Liver (tissue), 3 donors: ENCODE measurements around the gene TIAM2.

Experiments
- EGR1 ChIP-seq, 2 donors: IDR thresholded peaks; 2 replicates each; pipeline ENCODE4 v1.6.1; 2016 to 2018; ENCODE audit warnings: antibody characterized with exemption in 2 of 2, low read depth in 2 of 2
- GABPA ChIP-seq, 2 donors: IDR thresholded peaks in 1 of 2; conservative IDR thresholded peaks in 1 of 2; 2 replicates each; pipeline ENCODE4 v1.6.1; 2016; ENCODE audit warnings: antibody characterized with exemption in 2 of 2, mild to moderate bottlenecking in 1 of 2, moderate library complexity in 1 of 2
- NR2F2 ChIP-seq: IDR thresholded peaks from 2 replicates; pipeline ENCODE4 v1.6.1; 2016; ENCODE audit warnings: antibody characterized with exemption
- RAD21 ChIP-seq, 2 donors: IDR thresholded peaks; 2 replicates each; pipeline ENCODE4 v1.6.1; 2016; ENCODE audit warnings: antibody characterized with exemption in 2 of 2, mild to moderate bottlenecking in 2 of 2
- RXRA ChIP-seq, 2 donors: IDR thresholded peaks; 2 replicates each; pipeline ENCODE4 v1.6.1; 2017 to 2018; ENCODE audit warnings: antibody characterized with exemption in 2 of 2, mild to moderate bottlenecking in 1 of 2
- SP1 ChIP-seq: IDR thresholded peaks from 2 replicates; pipeline ENCODE4 v1.6.1; 2018; ENCODE audit warnings: antibody characterized with exemption, mild to moderate bottlenecking
- TAF1 ChIP-seq: conservative IDR thresholded peaks from 2 replicates; pipeline ENCODE4 v1.6.1; 2016; ENCODE audit warnings: antibody characterized with exemption, mild to moderate bottlenecking
- YY1 ChIP-seq: IDR thresholded peaks from 2 replicates; pipeline ENCODE4 v1.6.1; 2016; ENCODE audit warnings: antibody characterized with exemption, mild to moderate bottlenecking
- TF ChIP-seq, protein P1 (sequence below): fragments of 150-350 bp; IDR thresholded peaks from 2 replicates; pipeline ENCODE4 v1.5.1; 2017; ENCODE audit warnings: improper control_type of control experiment, low read depth, low read length; ENCODE audit not compliant: missing input control
- TF ChIP-seq, protein P2 (sequence below): IDR thresholded peaks from 2 replicates; pipeline ENCODE4 v1.6.1; 2016; ENCODE audit warnings: antibody characterized with exemption
- TF ChIP-seq, protein P3 (sequence below): IDR thresholded peaks from 2 replicates; pipeline ENCODE4 v1.6.1; 2016; ENCODE audit warnings: antibody characterized with exemption, mild to moderate bottlenecking
- donor health status: healthy.
- donor health status: healthy.

DNA sequence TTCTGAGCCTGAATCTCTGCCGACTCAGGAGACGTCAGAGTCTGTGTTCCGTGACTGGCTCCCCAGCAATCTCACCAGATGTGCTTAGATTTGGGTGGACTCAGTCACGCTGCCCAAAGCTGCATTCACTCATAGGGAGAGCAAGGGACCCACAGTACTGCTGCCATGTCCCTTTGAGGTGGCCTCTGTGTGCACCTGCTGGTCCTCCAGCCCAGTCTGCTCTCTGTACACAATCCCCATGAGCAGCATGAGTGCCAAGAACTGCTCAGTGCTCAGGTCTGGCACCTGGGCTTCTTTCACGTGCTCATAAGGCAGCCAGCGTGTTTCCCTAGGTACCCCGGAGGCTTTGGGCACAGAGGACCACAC lies 44.2 kb upstream of the TIAM2 start:
- TF ChIP-seq, protein P1, sequence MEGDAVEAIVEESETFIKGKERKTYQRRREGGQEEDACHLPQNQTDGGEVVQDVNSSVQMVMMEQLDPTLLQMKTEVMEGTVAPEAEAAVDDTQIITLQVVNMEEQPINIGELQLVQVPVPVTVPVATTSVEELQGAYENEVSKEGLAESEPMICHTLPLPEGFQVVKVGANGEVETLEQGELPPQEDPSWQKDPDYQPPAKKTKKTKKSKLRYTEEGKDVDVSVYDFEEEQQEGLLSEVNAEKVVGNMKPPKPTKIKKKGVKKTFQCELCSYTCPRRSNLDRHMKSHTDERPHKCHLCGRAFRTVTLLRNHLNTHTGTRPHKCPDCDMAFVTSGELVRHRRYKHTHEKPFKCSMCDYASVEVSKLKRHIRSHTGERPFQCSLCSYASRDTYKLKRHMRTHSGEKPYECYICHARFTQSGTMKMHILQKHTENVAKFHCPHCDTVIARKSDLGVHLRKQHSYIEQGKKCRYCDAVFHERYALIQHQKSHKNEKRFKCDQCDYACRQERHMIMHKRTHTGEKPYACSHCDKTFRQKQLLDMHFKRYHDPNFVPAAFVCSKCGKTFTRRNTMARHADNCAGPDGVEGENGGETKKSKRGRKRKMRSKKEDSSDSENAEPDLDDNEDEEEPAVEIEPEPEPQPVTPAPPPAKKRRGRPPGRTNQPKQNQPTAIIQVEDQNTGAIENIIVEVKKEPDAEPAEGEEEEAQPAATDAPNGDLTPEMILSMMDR, result no peak
- TF ChIP-seq, protein P2, sequence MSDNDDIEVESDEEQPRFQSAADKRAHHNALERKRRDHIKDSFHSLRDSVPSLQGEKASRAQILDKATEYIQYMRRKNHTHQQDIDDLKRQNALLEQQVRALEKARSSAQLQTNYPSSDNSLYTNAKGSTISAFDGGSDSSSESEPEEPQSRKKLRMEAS, result no peak
- TF ChIP-seq EGR1 (IDR thresholded peaks at IDR 0.05; ENCODE audit: low read depth in 2 of 2), result no peak
- TF ChIP-seq YY1, result no peak
- no peak for TF ChIP-seq NR2F2
- no peak for TF ChIP-seq RAD21 (IDR thresholded peaks at IDR 0.05)
- TF ChIP-seq GABPA (IDR thresholded peaks at IDR 0.05 in 1 of 2, conservative IDR thresholded peaks at IDR 0.05 in 1 of 2), result no peak
- TF ChIP-seq RXRA (IDR thresholded peaks at IDR 0.05), result no peak
- no peak for TF ChIP-seq TAF1
- TF ChIP-seq, protein P3, sequence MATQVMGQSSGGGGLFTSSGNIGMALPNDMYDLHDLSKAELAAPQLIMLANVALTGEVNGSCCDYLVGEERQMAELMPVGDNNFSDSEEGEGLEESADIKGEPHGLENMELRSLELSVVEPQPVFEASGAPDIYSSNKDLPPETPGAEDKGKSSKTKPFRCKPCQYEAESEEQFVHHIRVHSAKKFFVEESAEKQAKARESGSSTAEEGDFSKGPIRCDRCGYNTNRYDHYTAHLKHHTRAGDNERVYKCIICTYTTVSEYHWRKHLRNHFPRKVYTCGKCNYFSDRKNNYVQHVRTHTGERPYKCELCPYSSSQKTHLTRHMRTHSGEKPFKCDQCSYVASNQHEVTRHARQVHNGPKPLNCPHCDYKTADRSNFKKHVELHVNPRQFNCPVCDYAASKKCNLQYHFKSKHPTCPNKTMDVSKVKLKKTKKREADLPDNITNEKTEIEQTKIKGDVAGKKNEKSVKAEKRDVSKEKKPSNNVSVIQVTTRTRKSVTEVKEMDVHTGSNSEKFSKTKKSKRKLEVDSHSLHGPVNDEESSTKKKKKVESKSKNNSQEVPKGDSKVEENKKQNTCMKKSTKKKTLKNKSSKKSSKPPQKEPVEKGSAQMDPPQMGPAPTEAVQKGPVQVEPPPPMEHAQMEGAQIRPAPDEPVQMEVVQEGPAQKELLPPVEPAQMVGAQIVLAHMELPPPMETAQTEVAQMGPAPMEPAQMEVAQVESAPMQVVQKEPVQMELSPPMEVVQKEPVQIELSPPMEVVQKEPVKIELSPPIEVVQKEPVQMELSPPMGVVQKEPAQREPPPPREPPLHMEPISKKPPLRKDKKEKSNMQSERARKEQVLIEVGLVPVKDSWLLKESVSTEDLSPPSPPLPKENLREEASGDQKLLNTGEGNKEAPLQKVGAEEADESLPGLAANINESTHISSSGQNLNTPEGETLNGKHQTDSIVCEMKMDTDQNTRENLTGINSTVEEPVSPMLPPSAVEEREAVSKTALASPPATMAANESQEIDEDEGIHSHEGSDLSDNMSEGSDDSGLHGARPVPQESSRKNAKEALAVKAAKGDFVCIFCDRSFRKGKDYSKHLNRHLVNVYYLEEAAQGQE, result no peak
- no peak for TF ChIP-seq SP1
